ENCODE measurements around the gene RSKR. TPM values are rescaled to one million over a fixed set of nuclear protein-coding genes. Genes with fewer than 3 reads are reported as not detected.
A peak's percentile ranks its signal among the peaks of the same experiment; 100 is the strongest.

Gene RSKR
- total RNA-seq, 1 experiment from 2014 or later, result 0.79 TPM

- no peak overlapping the region for H3K4me3 ChIP-seq
- no peak for DNase-seq
These were observed 40.5 kb downstream of the RSKR start for GRCh38 chr17:28573521-28573920.

GRCh38 chr17:28573040-28573380 is 41.0 kb downstream of the RSKR start:
- Histone ChIP-seq H3K4me3 (no peak overlapping the region), H3K36me3 (peaks cover 25% of the 10 kb centered on the region), H3K27me3 (no peaks in the 10 kb centered on the region), H3K9me3 (no peaks in the 10 kb centered on the region)
- DNase-seq, result no peak

More at GRCh38 chr17:28573521-28573920, 40.5 kb downstream of the RSKR start:
- Histone ChIP-seq H3K36me3 (peaks cover 30% of the 10 kb centered on the region), H3K27me3 (no peaks in the 10 kb centered on the region), H3K9me3 (no peaks in the 10 kb centered on the region)

GRCh38 chr17:28572259-28573039 is 41.5 kb downstream of the RSKR start:
- DNase-seq, result no peak
- Histone ChIP-seq H3K36me3 (peaks cover 19% of the 10 kb centered on the region), H3K4me3 (peak overlapping the region; percentile 78), H3K9me3 (no peaks in the 10 kb centered on the region), H3K27me3 (no peaks in the 10 kb centered on the region)

GRCh38 chr17:28571361-28572122 is 42.4 kb downstream of the RSKR start, which contains the start of gene PIGS:
PIGS (minus strand) TSS chr17:28571524; CDS start chr17:28571496, 28 bp downstream.
- Histone ChIP-seq H3K4me3 (peak within 1 kb of the TSS; percentile 78), H3K9me3 (no peaks in the 10 kb centered on the region), H3K36me3 (peaks cover 10% of the 10 kb centered on the region), H3K27me3 (no peaks in the 10 kb centered on the region)
- peak; percentile 96 for DNase-seq

- H3K36me3 ChIP-seq, result peaks cover 8% of the 10 kb centered on the region
- no peak for DNase-seq
- H3K9me3 ChIP-seq, result no peaks in the 10 kb centered on the region
- peak overlapping the region; percentile 78 for H3K4me3 ChIP-seq
- no peaks in the 10 kb centered on the region for H3K27me3 ChIP-seq
These were observed 43.1 kb downstream of the RSKR start for GRCh38 chr17:28570716-28571360.

GRCh38 chr17:28569446-28569845 is 44.5 kb downstream of the RSKR start:
- no peak overlapping the region for H3K4me3 ChIP-seq
- H3K9me3 ChIP-seq, result no peaks in the 10 kb centered on the region
- H3K36me3 ChIP-seq, result peaks cover 6% of the 10 kb centered on the region
- no peak for DNase-seq
- H3K27me3 ChIP-seq, result no peaks in the 10 kb centered on the region

- no peak for DNase-seq
- H3K4me3 ChIP-seq, result no peak overlapping the region
These were observed 46.4 kb downstream of the RSKR start for GRCh38 chr17:28567604-28568003.

GRCh38 chr17:28563475-28563874 is 50.5 kb downstream of the RSKR start:
- H3K9me3 ChIP-seq, result no peaks in the 10 kb centered on the region
- H3K27me3 ChIP-seq, result no peaks in the 10 kb centered on the region
- H3K4me3 ChIP-seq, result no peak overlapping the region
- peaks cover 25% of the 10 kb centered on the region for H3K36me3 ChIP-seq
- DNase-seq, result no peak

More at GRCh38 chr17:28567604-28568003, 46.4 kb downstream of the RSKR start:
- no peaks in the 10 kb centered on the region for H3K9me3 ChIP-seq
- H3K36me3 ChIP-seq, result peaks cover 10% of the 10 kb centered on the region
- no peaks in the 10 kb centered on the region for H3K27me3 ChIP-seq

Other genes starting within 250 kb of the RSKR start
- gene SEBOX, start 249.0 kb downstream of the RSKR start, total RNA-seq (2014; rRNA removed; shearing (Covaris generic); ENCODE audit: low replicate concordance), result not detected in 2 replicates
- 3.3 TPM in 1 of 2 replicates, not detected in the other for gene VTN, start 243.9 kb downstream of the RSKR start, total RNA-seq (2014; rRNA removed; shearing (Covaris generic); ENCODE audit: low replicate concordance)
- gene SARM1, start 242.5 kb downstream of the RSKR start, total RNA-seq (2014; rRNA removed; shearing (Covaris generic); ENCODE audit: low replicate concordance), result 17.2 and 33.1 TPM in 2 replicates
- 2.7 and 13.6 TPM in 2 replicates for gene SLC46A1, start 208.0 kb downstream of the RSKR start, total RNA-seq (2014; rRNA removed; shearing (Covaris generic); ENCODE audit: low replicate concordance)
- not detected in 2 replicates for gene SLC13A2, start 140.5 kb downstream of the RSKR start, total RNA-seq (2014; rRNA removed; shearing (Covaris generic); ENCODE audit: low replicate concordance)
- not detected in 2 replicates for gene FOXN1, start 107.8 kb downstream of the RSKR start, total RNA-seq (2014; rRNA removed; shearing (Covaris generic); ENCODE audit: low replicate concordance)
- 20.8 and 36.4 TPM in 2 replicates for gene UNC119, start 61.6 kb downstream of the RSKR start, total RNA-seq (2014; rRNA removed; shearing (Covaris generic); ENCODE audit: low replicate concordance)
- gene PIGS, start 42.7 kb downstream of the RSKR start, total RNA-seq (2014; rRNA removed; shearing (Covaris generic); ENCODE audit: low replicate concordance), result 29.5 and 65.1 TPM in 2 replicates
- gene ALDOC, start 37.3 kb downstream of the RSKR start, total RNA-seq (2014; rRNA removed; shearing (Covaris generic); ENCODE audit: low replicate concordance), result 1.1 TPM in 1 of 2 replicates, not detected in the other
- 45.1 and 82.9 TPM in 2 replicates for gene SPAG5, start 15.2 kb downstream of the RSKR start, total RNA-seq (2014; rRNA removed; shearing (Covaris generic); ENCODE audit: low replicate concordance)
- 114 and 149 TPM in 2 replicates for gene BLTP2, start 31.0 kb upstream of the RSKR start, total RNA-seq (2014; rRNA removed; shearing (Covaris generic); ENCODE audit: low replicate concordance)
- 58.6 and 78.2 TPM in 2 replicates for gene SDF2, start 47.7 kb upstream of the RSKR start, total RNA-seq (2014; rRNA removed; shearing (Covaris generic); ENCODE audit: low replicate concordance)
- gene SUPT6H, start 48.0 kb upstream of the RSKR start, total RNA-seq (2014; rRNA removed; shearing (Covaris generic); ENCODE audit: low replicate concordance), result 27.6 and 32.0 TPM in 2 replicates
- gene PROCA1, start 97.7 kb upstream of the RSKR start, total RNA-seq (2014; rRNA removed; shearing (Covaris generic); ENCODE audit: low replicate concordance), result 0.79 TPM in 1 of 2 replicates, not detected in the other
- 445 and 645 TPM in 2 replicates for gene RAB34, start 103.7 kb upstream of the RSKR start, total RNA-seq (2014; rRNA removed; shearing (Covaris generic); ENCODE audit: low replicate concordance)
- 768 and 1,491 TPM in 2 replicates for gene RPL23A, start 105.8 kb upstream of the RSKR start, total RNA-seq (2014; rRNA removed; shearing (Covaris generic); ENCODE audit: low replicate concordance)
- gene TLCD1, start 112.0 kb upstream of the RSKR start, total RNA-seq (2014; rRNA removed; shearing (Covaris generic); ENCODE audit: low replicate concordance), result 6.7 and 26.1 TPM in 2 replicates
- 0.69 and 4.0 TPM in 2 replicates for gene NEK8, start 114.6 kb upstream of the RSKR start, total RNA-seq (2014; rRNA removed; shearing (Covaris generic); ENCODE audit: low replicate concordance)
- 26.1 and 115 TPM in 2 replicates for gene TRAF4, start 129.8 kb upstream of the RSKR start, total RNA-seq (2014; rRNA removed; shearing (Covaris generic); ENCODE audit: low replicate concordance)
- gene FAM222B, start 228.6 kb upstream of the RSKR start, total RNA-seq (2014; rRNA removed; shearing (Covaris generic); ENCODE audit: low replicate concordance), result 0.05 and 0.46 TPM in 2 replicates
- gene ERAL1, start 240.8 kb upstream of the RSKR start, total RNA-seq (2014; rRNA removed; shearing (Covaris generic); ENCODE audit: low replicate concordance), result 34.5 and 60.8 TPM in 2 replicates